AG04450 (cell line): ENCODE data around the gene SH3GL3. TPM values are rescaled to one million over a fixed set of nuclear protein-coding genes. Genes with fewer than 3 reads are reported as not detected.

Experiments
- CTCF ChIA-PET: fragments of 300-600, 350-600 bp; formaldehyde crosslinking; extraction: SDS; loops from one replicate; lab custom pipeline; 2022; ENCODE audit warnings: antibody characterized with exemption, inconsistent platforms; lab: Charles Lee
- POLR2A ChIA-PET: fragments of 350-600 bp; formaldehyde crosslinking; extraction: SDS; loops from one replicate; lab custom pipeline; 2021; ENCODE audit warnings: antibody characterized with exemption, inconsistent platforms; lab: Yijun Ruan, JAX
- DNase-seq: peaks from one replicate; pipeline ENCODE4 v3.0.0-alpha.2; 2011; ENCODE audit warnings: low read depth, low spot score
- H3K27ac ChIP-seq: one replicate; pipeline ENCODE4 v1.5.1; 2012; ENCODE audit warnings: low read depth, low read length, control low read depth
- H3K27me3 ChIP-seq: one replicate; pipeline ENCODE4 v1.6.0; 2012; ENCODE audit warnings: low read length; ENCODE audit not compliant: control insufficient read depth, insufficient read depth
- H3K4me3 ChIP-seq: 2 replicates; pipeline ENCODE4 v1.5.1; 2011; ENCODE audit warnings: mild to moderate bottlenecking, low read depth, low read length, control low read depth
- H3K9me3 ChIP-seq: 2 replicates; pipeline ENCODE4 v1.5.1; 2012; ENCODE audit warnings: low read length; ENCODE audit not compliant: control insufficient read depth, insufficient read depth
- polyA plus RNA-seq: library from polyadenylated mRNA; depleted of rRNA; stranded (reverse); fragments of >200 nt; gene quantifications from 2 replicates; pipeline ENCODE4 v1.2.3, GENCODE V29; 2011
- TF ChIP-seq, protein P1 (sequence below): IDR thresholded peaks from 2 replicates; pipeline ENCODE4 v1.5.1; 2011; ENCODE audit warnings: low read depth, low read length, control low read depth, inconsistent platforms

SH3GL3 gene
- polyA plus RNA-seq, 1 experiment = not detected

DNA sequence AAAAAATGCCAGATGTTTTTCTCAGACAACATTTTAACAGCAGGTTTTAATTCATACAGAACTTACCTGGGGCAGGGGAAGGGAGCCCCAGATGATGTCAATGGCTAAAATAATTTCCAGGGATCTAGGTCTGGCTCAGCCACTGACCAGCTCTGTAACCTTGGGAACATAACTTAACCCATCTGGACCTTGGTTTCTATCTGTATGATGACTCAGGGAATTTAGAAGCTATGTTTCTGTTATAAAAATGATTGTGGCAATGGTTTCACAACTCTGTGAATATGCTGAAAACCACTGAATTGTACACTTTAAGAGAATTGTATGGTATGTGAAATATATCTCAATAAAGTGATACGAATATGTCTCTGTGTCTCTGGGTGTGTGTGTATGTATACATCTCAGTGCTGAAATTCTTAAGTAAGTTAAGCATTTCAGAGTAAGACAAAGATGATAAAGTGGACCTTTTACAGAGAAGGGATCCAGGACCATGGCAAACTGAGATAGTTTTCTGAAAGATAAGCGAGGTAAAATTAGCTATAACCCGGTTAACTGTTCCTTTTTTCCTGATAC, 2.9 kb downstream of the SH3GL3 start:
- no peak for DNase-seq
- TF ChIP-seq, protein P1, sequence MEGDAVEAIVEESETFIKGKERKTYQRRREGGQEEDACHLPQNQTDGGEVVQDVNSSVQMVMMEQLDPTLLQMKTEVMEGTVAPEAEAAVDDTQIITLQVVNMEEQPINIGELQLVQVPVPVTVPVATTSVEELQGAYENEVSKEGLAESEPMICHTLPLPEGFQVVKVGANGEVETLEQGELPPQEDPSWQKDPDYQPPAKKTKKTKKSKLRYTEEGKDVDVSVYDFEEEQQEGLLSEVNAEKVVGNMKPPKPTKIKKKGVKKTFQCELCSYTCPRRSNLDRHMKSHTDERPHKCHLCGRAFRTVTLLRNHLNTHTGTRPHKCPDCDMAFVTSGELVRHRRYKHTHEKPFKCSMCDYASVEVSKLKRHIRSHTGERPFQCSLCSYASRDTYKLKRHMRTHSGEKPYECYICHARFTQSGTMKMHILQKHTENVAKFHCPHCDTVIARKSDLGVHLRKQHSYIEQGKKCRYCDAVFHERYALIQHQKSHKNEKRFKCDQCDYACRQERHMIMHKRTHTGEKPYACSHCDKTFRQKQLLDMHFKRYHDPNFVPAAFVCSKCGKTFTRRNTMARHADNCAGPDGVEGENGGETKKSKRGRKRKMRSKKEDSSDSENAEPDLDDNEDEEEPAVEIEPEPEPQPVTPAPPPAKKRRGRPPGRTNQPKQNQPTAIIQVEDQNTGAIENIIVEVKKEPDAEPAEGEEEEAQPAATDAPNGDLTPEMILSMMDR = no peak
- no peak overlapping the region for H3K4me3 ChIP-seq
- no peak overlapping the region for H3K27ac ChIP-seq
- ChIA-PET CTCF (interaction anchor here (1.3 kb wide), 1 partner anchor 10 kb away, joined by 7 read pairs; no protein-coding TSS in a partner anchor), POLR2A (no interaction called here)
- H3K27me3 ChIP-seq = peaks cover 27% of the 10 kb centered on the region
- peaks cover 3% of the 10 kb centered on the region; the same call in 1 of the 2 replicates for H3K9me3 ChIP-seq

DNA sequence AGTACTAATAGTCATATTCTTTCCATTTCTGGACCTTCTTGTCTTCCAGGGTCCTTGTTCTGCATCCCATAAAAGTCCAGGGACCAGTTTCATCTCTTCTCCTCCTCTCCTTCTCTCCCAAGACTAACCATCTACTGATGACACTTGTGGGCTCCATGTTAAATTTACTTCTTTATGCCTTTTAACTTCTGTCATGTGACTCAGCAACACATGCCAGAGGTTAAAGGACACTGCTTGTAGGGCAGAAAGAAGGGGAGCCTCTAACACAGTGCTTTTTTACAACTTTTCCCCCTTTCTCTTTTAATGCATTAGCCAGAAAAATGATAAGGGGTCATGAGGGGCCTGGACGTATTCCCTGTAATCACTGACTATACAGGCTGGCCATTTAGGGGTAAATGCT, 10.0 kb downstream of the SH3GL3 start:
- no peak overlapping the region for H3K27ac ChIP-seq
- POLR2A ChIA-PET = no interaction called here
- no peaks in the 10 kb centered on the region for H3K9me3 ChIP-seq
- no peak overlapping the region for H3K4me3 ChIP-seq
- no peak for DNase-seq
- CTCF ChIA-PET = interaction anchor here (0.9 to 1.2 kb wide), 3 partner anchors 19 to 398 kb away, joined by 3 to 4 read pairs (median 3); no protein-coding TSS in a partner anchor
- no peaks in the 10 kb centered on the region for H3K27me3 ChIP-seq
- TF ChIP-seq, protein P1 = no peak

DNA sequence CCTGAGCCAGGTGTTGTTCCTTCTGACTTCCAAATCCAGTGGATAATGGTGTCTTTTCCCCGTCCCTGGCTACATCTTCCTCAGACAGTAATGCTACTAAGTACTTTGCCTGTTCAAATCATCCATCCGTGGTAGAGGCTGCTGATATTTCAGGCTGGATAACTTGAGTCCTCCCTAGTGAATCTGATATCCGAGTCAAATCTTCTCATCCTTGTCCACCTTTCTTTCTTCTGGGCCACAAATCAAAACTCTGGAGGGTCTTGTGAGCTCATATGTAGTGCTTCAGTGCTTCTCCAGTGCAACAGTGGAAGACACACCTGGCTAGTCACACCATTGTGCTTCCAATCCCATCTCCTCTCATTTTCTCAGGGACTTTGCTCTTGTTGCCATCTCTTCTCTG, 11.2 kb downstream of the SH3GL3 start:
- Histone ChIP-seq H3K27me3 (no peaks in the 10 kb centered on the region), H3K4me3 (no peak overlapping the region), H3K27ac (no peak overlapping the region), H3K9me3 (no peaks in the 10 kb centered on the region)
- POLR2A ChIA-PET = no interaction called here
- TF ChIP-seq, protein P1 = no peak
- CTCF ChIA-PET = no interaction called here
- no peak for DNase-seq

DNA sequence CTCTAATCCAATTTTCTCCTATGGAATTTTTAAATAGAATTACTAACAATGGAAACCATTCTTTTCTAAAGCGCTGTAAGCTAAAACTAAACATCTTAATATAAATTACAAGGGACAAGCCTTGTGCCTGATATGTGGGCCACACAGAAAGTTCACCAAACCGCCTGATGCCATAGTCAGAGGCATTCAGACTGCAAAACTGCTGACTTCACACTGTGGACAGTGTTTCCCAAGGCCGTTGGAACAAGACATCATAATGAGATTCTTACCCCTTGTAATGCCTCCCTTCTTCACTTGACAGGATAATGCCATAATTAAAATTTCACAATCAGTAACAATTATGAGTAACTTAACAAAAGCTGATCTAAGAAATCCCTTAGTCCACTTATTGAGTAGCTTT, 14.9 kb downstream of the SH3GL3 start:
- no peak for DNase-seq
- TF ChIP-seq, protein P1 = no peak
- no peak overlapping the region for H3K4me3 ChIP-seq
- H3K27ac ChIP-seq = no peak overlapping the region
- H3K27me3 ChIP-seq = no peaks in the 10 kb centered on the region
- no peaks in the 10 kb centered on the region for H3K9me3 ChIP-seq
- CTCF ChIA-PET = no interaction called here
- POLR2A ChIA-PET = no interaction called here

DNA sequence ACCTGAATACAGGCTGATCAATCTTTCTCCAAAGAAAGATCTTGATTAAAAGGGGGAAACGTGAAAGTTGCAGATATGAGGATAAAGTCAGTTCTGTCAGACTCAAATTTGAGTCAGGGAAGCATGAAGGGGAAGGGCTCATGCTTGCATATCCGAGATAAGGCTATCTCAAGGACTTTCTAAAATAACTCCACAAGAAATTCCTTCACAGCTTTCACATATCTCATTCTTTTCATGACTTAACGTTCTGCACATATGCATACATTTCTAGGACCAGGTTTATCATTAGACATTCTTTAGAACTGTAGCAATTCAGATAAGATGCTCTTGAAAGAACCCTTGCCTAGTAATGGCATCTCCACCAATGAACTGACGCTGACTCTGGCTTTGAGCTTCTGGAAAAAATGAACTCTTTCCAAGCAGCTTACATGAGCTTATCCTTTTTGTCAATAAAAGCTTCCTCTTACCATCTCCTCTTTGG, 15.9 kb downstream of the SH3GL3 start:
- H3K27me3 ChIP-seq = no peaks in the 10 kb centered on the region

More for the DNA sequence above, 15.9 kb downstream of the SH3GL3 start:
- CTCF ChIA-PET = interaction anchor here (0.6 kb wide), 1 partner anchor 20 kb away, joined by 3 read pairs; no protein-coding TSS in a partner anchor
- DNase-seq = no peak
- Histone ChIP-seq H3K27ac (no peak overlapping the region), H3K4me3 (no peak overlapping the region), H3K9me3 (no peaks in the 10 kb centered on the region)
- TF ChIP-seq, protein P1 = no peak
- POLR2A ChIA-PET = no interaction called here
